ENCODE measurements around the gene PADI4.

PADI4 gene

GRCh38 chr1:17351598-17352324 lies 43.8 kb downstream of the PADI4 start:
- DNase-seq = no peak

- no peak for DNase-seq
These were observed 44.5 kb downstream of the PADI4 start for GRCh38 chr1:17352419-17352909.

GRCh38 chr1:17355898-17356297 lies 47.9 kb downstream of the PADI4 start:
- DNase-seq = no peak

GRCh38 chr1:17356387-17357026 lies 48.5 kb downstream of the PADI4 start:
- no peak for DNase-seq

GRCh38 chr1:17358557-17358956 lies 50.6 kb downstream of the PADI4 start:
- DNase-seq = no peak

- DNase-seq = no peak
These were observed 51.0 kb downstream of the PADI4 start for GRCh38 chr1:17359031-17359430.

GRCh38 chr1:17359808-17360207 lies 51.8 kb downstream of the PADI4 start:
- no peak for DNase-seq

GRCh38 chr1:17360272-17360956 lies 52.4 kb downstream of the PADI4 start:
- no peak for DNase-seq

GRCh38 chr1:17361687-17362086 lies 53.7 kb downstream of the PADI4 start:
- DNase-seq = no peak

GRCh38 chr1:17363351-17363750 lies 55.4 kb downstream of the PADI4 start:
- DNase-seq = no peak

GRCh38 chr1:17363771-17364170 lies 55.8 kb downstream of the PADI4 start:
- DNase-seq = no peak

- DNase-seq = no peak
These were observed 57.3 kb downstream of the PADI4 start for GRCh38 chr1:17365293-17365692.

- DNase-seq = no peak
These were observed 61.5 kb downstream of the PADI4 start for GRCh38 chr1:17369466-17369865.

- DNase-seq = no peak
These were observed 62.6 kb downstream of the PADI4 start for GRCh38 chr1:17370618-17371017.

GRCh38 chr1:17371896-17372295 lies 63.9 kb downstream of the PADI4 start, which contains the start of gene PADI6:
Gene PADI6, plus strand, starts transcription at chr1:17372196. Its CDS starts 50 bp downstream, at chr1:17372246.
- no peak for DNase-seq

GRCh38 chr1:17372955-17373354 lies 65.0 kb downstream of the PADI4 start:
- DNase-seq = no peak

- DNase-seq = no peak
These were observed 67.7 kb downstream of the PADI4 start for GRCh38 chr1:17375651-17376050.

- DNase-seq = no peak
These were observed 69.4 kb downstream of the PADI4 start for GRCh38 chr1:17377325-17377953.

- no peak for DNase-seq
These were observed 73.2 kb downstream of the PADI4 start for GRCh38 chr1:17381161-17381560.

- DNase-seq = no peak
These were observed 84.3 kb downstream of the PADI4 start for GRCh38 chr1:17392199-17392740.

- no peak for DNase-seq
These were observed 85.2 kb downstream of the PADI4 start for GRCh38 chr1:17393230-17393629.

GRCh38 chr1:17397910-17398695 lies 90.1 kb downstream of the PADI4 start:
- no peak for DNase-seq
